ENCODE measurements around the gene TXNDC9. TPM values are rescaled to one million over a fixed set of nuclear protein-coding genes. Genes with fewer than 3 reads are reported as not detected.

Gene TXNDC9
- total RNA-seq, 2 experiments from 2014 or later: 28.5 to 31.7 TPM

- H3K79me2 ChIP-seq (ENCODE audit: insufficient read depth, low read depth, low read length): no peaks in the 10 kb centered on the region
- H3K9me3 ChIP-seq (ENCODE audit: low read length): 0 out of 2 replicates have a peak, but pooled peaks cover 1% of the 10 kb centered on the region
- no peak overlapping the region for H2AFZ ChIP-seq (ENCODE audit: low read length)
- no peaks in the 10 kb centered on the region for H4K20me1 ChIP-seq (ENCODE audit: insufficient read depth, low read length)
- no peaks in the 10 kb centered on the region for H3K4me1 ChIP-seq (ENCODE audit: insufficient read depth, low read length, poor library complexity, severe bottlenecking)
- H3K36me3 ChIP-seq (ENCODE audit: insufficient read depth, low read length): peaks cover 94% of the 10 kb centered on the region
- no peak for DNase-seq (ENCODE audit: low spot score)
- CTCF ChIA-PET (ENCODE audit: unreplicated experiment): no interaction called here
- H3K4me2 ChIP-seq (ENCODE audit: low read length): no peak overlapping the region
- H3K4me3 ChIP-seq (ENCODE audit: low read depth, low read length, poor library complexity, severe bottlenecking): no peak overlapping the region
- no peak overlapping the region for H3K27ac ChIP-seq (ENCODE audit: low read depth, low read length, poor library complexity, severe bottlenecking)
- no TSS peak for BruUV-seq (replicated peaks)
- TF ChIP-seq EZH2phosphoT487 (IDR thresholded peaks at IDR 0.05; ENCODE audit: borderline replicate concordance, low read depth, low read length) (no peak), CTCF (conservative IDR thresholded peaks at IDR 0.05; ENCODE audit: low read length) (no peak)
- H3K9me2 ChIP-seq (ENCODE audit: insufficient read depth, low read length): no peaks in the 10 kb centered on the region
- POLR2A ChIA-PET: interaction anchor here (0.6 kb wide), 1 partner anchor 62 kb away, joined by 3 read pairs; no protein-coding TSS in a partner anchor
- intact Hi-C loops (cut with micrococcal nuclease; ENCODE audit: unreplicated experiment): no loop called here
These were observed 44.4 kb upstream of the TXNDC9 start for GRCh38 chr2:99380376-99381010.

GRCh38 chr2:99377879-99378278, 41.7 kb upstream of the TXNDC9 start:
- Histone ChIP-seq H3K79me2 (ENCODE audit: insufficient read depth, low read depth, low read length) (no peaks in the 10 kb centered on the region), H3K9me2 (ENCODE audit: insufficient read depth, low read length) (no peaks in the 10 kb centered on the region), H2AFZ (ENCODE audit: low read length) (no peak overlapping the region), H4K20me1 (ENCODE audit: insufficient read depth, low read length) (no peaks in the 10 kb centered on the region), H3K4me3 (ENCODE audit: low read depth, low read length, poor library complexity, severe bottlenecking) (no peak overlapping the region), H3K4me2 (ENCODE audit: low read length) (no peak overlapping the region), H3K4me1 (ENCODE audit: insufficient read depth, low read length, poor library complexity, severe bottlenecking) (no peaks in the 10 kb centered on the region), H3K9me3 (ENCODE audit: low read length) (peaks cover 21% of the 10 kb centered on the region; the same call in 1 of the 2 replicates), H3K27ac (ENCODE audit: low read depth, low read length, poor library complexity, severe bottlenecking) (no peak overlapping the region), H3K36me3 (ENCODE audit: insufficient read depth, low read length) (peaks cover 99% of the 10 kb centered on the region)
- TF ChIP-seq EZH2phosphoT487 (IDR thresholded peaks at IDR 0.05; ENCODE audit: borderline replicate concordance, low read depth, low read length) (no peak), CTCF (conservative IDR thresholded peaks at IDR 0.05; ENCODE audit: low read length) (no peak)
- ChIA-PET CTCF (ENCODE audit: unreplicated experiment) (no interaction called here), POLR2A (interaction anchor here (0.6 kb wide), 1 partner anchor 32 kb away, joined by 3 read pairs; no protein-coding TSS in a partner anchor)
- intact Hi-C loops (cut with micrococcal nuclease; ENCODE audit: unreplicated experiment): no loop called here
- no TSS peak for BruUV-seq (replicated peaks)
- DNase-seq (ENCODE audit: low spot score): no peak

GRCh38 chr2:99376254-99376864, 40.2 kb upstream of the TXNDC9 start:
- TF ChIP-seq EZH2phosphoT487 (IDR thresholded peaks at IDR 0.05; ENCODE audit: borderline replicate concordance, low read depth, low read length) (no peak), CTCF (conservative IDR thresholded peaks at IDR 0.05; ENCODE audit: low read length) (no peak)
- intact Hi-C loops (cut with micrococcal nuclease; ENCODE audit: unreplicated experiment): no loop called here
- no peaks in the 10 kb centered on the region for H3K79me2 ChIP-seq (ENCODE audit: insufficient read depth, low read depth, low read length)
- peaks cover 25% of the 10 kb centered on the region; the same call in 1 of the 2 replicates for H3K9me3 ChIP-seq (ENCODE audit: low read length)
- H3K9me2 ChIP-seq (ENCODE audit: insufficient read depth, low read length): no peaks in the 10 kb centered on the region
- H3K4me1 ChIP-seq (ENCODE audit: insufficient read depth, low read length, poor library complexity, severe bottlenecking): no peaks in the 10 kb centered on the region
- ChIA-PET POLR2A (no interaction called here), CTCF (ENCODE audit: unreplicated experiment) (no interaction called here)
- no peak for DNase-seq (ENCODE audit: low spot score)
- H3K4me3 ChIP-seq (ENCODE audit: low read depth, low read length, poor library complexity, severe bottlenecking): no peak overlapping the region
- H4K20me1 ChIP-seq (ENCODE audit: insufficient read depth, low read length): no peaks in the 10 kb centered on the region
- H3K27ac ChIP-seq (ENCODE audit: low read depth, low read length, poor library complexity, severe bottlenecking): no peak overlapping the region
- no peak overlapping the region for H2AFZ ChIP-seq (ENCODE audit: low read length)
- peaks cover 99% of the 10 kb centered on the region for H3K36me3 ChIP-seq (ENCODE audit: insufficient read depth, low read length)
- no TSS peak for BruUV-seq (replicated peaks)
- no peak overlapping the region for H3K4me2 ChIP-seq (ENCODE audit: low read length)

Measured in OCI-LY7 (cell line).